Adrenal gland (tissue), 12 donors: ENCODE measurements around the gene AGBL4. TPM values are rescaled to one million over a fixed set of nuclear protein-coding genes. Genes with fewer than 3 reads are reported as not detected.

Source experiments
- DNase-seq, 7 donors: peaks; one replicate each; pipeline ENCODE4 v3.0.0-alpha.2; 2019 to 2020
- H3K27ac ChIP-seq, 5 donors: fragments of 200-600 bp; sonication (generic) in 4 of 5; 1 replicate in 3 of 5; 2 replicates in 2 of 5; pipeline versions ENCODE4 v1.5.1 to v1.8.0; 2016 to 2020; ENCODE audit warnings: mild to moderate bottlenecking in 1 of 5
- H3K27me3 ChIP-seq: fragments of 200-600 bp; 2 replicates; pipeline ENCODE4 v1.8.0; 2021
- H3K36me3 ChIP-seq, 2 donors: fragments of 200-600 bp; replicated peaks in 1 of 2; 1 replicate in 1 of 2; 2 replicates in 1 of 2; pipeline versions ENCODE4 v1.5.1 to v1.8.0; 2018 to 2022
- H3K4me1 ChIP-seq, 2 donors: fragments of 200-600 bp; replicated peaks in 1 of 2; 1 replicate in 1 of 2; 2 replicates in 1 of 2; pipeline versions ENCODE4 v1.5.1 to v1.8.0; 2018 to 2021
- H3K4me3 ChIP-seq, 4 donors: fragments of 200-600 bp; sonication (generic) in 3 of 4; one replicate each; pipeline ENCODE4 v1.5.1; 2016 to 2018
- H3K9me3 ChIP-seq, 3 donors: fragments of 200-600 bp; sonication (generic) in 1 of 3; replicated peaks in 1 of 3; 1 replicate in 2 of 3; 2 replicates in 1 of 3; pipeline versions ENCODE4 v1.5.1 to v1.8.0; 2016 to 2021
- CTCF ChIP-seq, 6 experiments: fragments of 450-650 bp in 4 of 6; fragments of 200-600 bp in 2 of 6; sonication (generic) in 1 of 6; IDR thresholded peaks; 1 replicate in 5 of 6; 2 replicates in 1 of 6; pipeline versions ENCODE4 v1.5.1 to v1.8.0; 2016 to 2021; ENCODE audit warnings: antibody characterized with exemption in 6 of 6, mild to moderate bottlenecking in 2 of 6, moderate library complexity in 1 of 6
- POLR2A ChIP-seq, 2 donors: fragments of 450-650 bp; IDR thresholded peaks; one replicate each; pipeline ENCODE4 v1.6.1; 2017; ENCODE audit warnings: antibody characterized with exemption in 2 of 2, mild to moderate bottlenecking in 2 of 2, moderate library complexity in 1 of 2
- WGBS, 4 donors: extraction: QIAGEN DNeasy Blood & Tissue Kit in 2 of 4; methylation state at CpG; one replicate each; pipeline versions ENCODE4 v1.1.5 to v1.1.7; 2013 to 2017; 5-methylcytosine and 5-hydroxymethylcytosine counted together
- intact Hi-C, 2 donors: fragments of 100-400 bp; cut with DNase I; formaldehyde crosslinking; loops; one replicate each; pipeline versions ENCODE4 v1.14.1 to v1.15.0; 2022 to 2023
- polyA plus RNA-seq, 3 donors: library from polyadenylated mRNA; stranded (reverse); fragments of 200-250 nt in 2 of 3; fragments of 350-450 nt in 1 of 3; fragmentation: Illumina TruSeq in 1 of 3; extraction: RNeasy Lipid Tissue Mini Kit (QIAGEN cat#74804) in 1 of 3; gene quantifications; one replicate each; pipeline ENCODE4 v1.2.3, GENCODE V29; 2013 to 2014
- total RNA-seq, 9 donors: library from RNA; depleted of rRNA in 4 of 9; stranded (reverse); fragments of >200 nt in 4 of 9; fragments of 120-200 nt in 1 of 9; fragmentation: NEBNext Ultra II Directional in 1 of 9; extraction: Animal tissue kit (Norgen Biotek cat#: 25700) in 1 of 9; gene quantifications; one replicate each; pipeline versions ENCODE4 v1.1.0 to v1.2.4, GENCODE V29; 2013 to 2023
- donor health status: healthy with polysubstance abuse.
- donor health status: Bipolar disorder and iron deficiency.
- donor health status: DM: yes; HTN: yes; CAD: no.
- donor health status: DM: no; HTN: no; CAD: no.
- donor health status: DM: no; HTN: no; CAD: no.
- donor health status: DM: yes; HTN: yes; CAD: no.

Gene AGBL4
- total and polyA plus RNA-seq, 12 donors = 0.10 to 1.9 (median 0.80) TPM; not detected in 2

DNA sequence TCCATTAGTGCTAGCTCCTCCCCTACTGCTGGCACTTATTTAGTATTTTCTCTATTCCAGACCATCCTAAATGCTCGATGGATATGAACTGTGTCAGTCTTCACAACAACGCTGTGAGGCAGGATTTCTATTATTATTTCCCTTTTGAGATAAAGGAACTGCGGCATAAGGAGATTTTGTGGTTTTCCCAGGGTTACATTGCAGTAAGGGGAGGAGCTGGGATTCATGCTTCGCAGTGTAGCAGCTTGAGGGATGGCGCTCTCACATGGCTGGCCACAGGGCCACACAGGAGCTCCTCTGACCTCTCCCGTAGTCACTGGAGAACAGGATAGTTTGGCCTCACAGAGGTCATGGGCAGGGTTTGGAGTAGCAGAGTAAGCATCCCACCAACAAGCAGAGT, 1364.0 kb downstream of the AGBL4 start:
- Histone ChIP-seq H3K4me3 (no peak overlapping the region), H3K36me3 (no peaks in the 10 kb centered on the region), H3K9me3 (no peaks in the 10 kb centered on the region), H3K4me1 (no peaks in the 10 kb centered on the region), H3K27ac (no peak overlapping the region), H3K27me3 (no peaks in the 10 kb centered on the region)
- TF ChIP-seq CTCF (IDR thresholded peaks at IDR 0.05) = no peak
- TF ChIP-seq POLR2A (IDR thresholded peaks at IDR 0.05) = no peak
- DNase-seq = no peak
- intact Hi-C loops = no loop called here
- WGBS, 4 donors = 70 to 81% (median 74%) methylated on average over 5 to 6 of the region's 6 CpGs

GRCh38 chr1:48657413-48657812, 1366.3 kb downstream of the AGBL4 start:
- Histone ChIP-seq H3K4me3 (no peak overlapping the region), H3K27ac (no peak overlapping the region), H3K27me3 (no peaks in the 10 kb centered on the region), H3K4me1 (no peaks in the 10 kb centered on the region), H3K9me3 (no peaks in the 10 kb centered on the region), H3K36me3 (no peaks in the 10 kb centered on the region)
- DNase-seq = no peak
- intact Hi-C loops = no loop called here
- 81 to 95% (median 86%) methylated on average over 4 of the region's 4 CpGs for WGBS, 4 donors
- TF ChIP-seq CTCF (IDR thresholded peaks at IDR 0.05) (no peak), POLR2A (IDR thresholded peaks at IDR 0.05) (no peak)

DNA sequence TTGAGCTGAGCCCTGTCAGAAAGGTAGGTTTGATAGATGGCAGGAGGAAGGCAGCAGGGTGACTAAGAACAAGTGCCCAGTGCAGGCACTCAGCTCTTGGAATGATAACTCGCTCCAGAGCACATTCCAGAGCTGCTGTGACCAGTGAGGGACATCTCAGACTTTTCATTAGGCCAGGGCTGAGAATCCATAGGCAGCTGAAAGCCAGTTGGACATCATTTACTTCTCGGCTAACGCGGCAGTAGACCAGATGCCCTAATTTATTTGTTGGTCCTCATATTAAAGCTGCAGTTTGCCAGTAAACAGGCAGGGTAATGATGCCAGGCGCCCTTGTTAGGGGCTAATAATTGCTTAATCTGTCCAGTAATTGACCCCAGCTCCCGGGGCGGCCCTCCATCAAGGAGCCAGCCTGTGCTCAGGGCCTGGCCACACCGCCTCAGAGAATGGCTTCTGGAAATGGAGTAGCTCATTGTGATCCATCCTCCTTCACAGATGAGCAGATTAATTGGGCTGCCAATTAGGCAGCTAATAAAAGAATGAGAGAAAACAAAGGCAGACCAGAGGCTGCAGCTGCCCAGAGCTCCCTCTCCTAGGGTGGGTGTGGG, 1369.0 kb downstream of the AGBL4 start:
- Histone ChIP-seq H3K27ac (no peak overlapping the region), H3K4me3 (no peak overlapping the region), H3K4me1 (no peaks in the 10 kb centered on the region), H3K27me3 (no peaks in the 10 kb centered on the region), H3K36me3 (no peaks in the 10 kb centered on the region), H3K9me3 (no peaks in the 10 kb centered on the region)
- peak in 2 of 7 donors; percentile 30 to 90 for DNase-seq
- WGBS, 4 donors = 83 to 93% (median 89%) methylated on average over 5 to 8 of the region's 8 CpGs
- TF ChIP-seq CTCF (IDR thresholded peaks at IDR 0.05) (no peak), POLR2A (IDR thresholded peaks at IDR 0.05) (no peak)
- intact Hi-C loops = no loop called here

DNA sequence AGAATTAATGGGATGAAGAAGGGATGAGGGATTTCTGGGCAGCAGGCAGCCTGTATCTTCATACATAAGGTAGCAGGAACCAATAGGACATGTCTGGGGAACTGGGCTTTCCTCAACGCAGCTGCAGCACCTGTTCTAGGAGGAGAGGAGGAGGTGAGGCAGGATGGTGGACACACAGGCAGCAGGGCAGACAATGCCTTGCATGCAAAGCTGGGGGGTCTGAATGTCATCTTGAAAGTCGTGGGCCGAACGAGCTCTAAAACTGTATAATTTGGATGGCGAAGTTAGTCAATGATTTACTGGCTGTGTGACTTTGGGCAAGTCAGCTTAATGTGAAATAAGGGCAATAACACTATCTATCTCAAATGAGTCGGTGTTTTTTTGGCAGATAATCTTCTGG, 1371.4 kb downstream of the AGBL4 start:
- no peaks in the 10 kb centered on the region for H3K9me3 ChIP-seq
- TF ChIP-seq POLR2A (IDR thresholded peaks at IDR 0.05) = no peak
- no peak for TF ChIP-seq CTCF (IDR thresholded peaks at IDR 0.05)
- DNase-seq = no peak
- 76 to 88% (median 81%) methylated on average over 6 of the region's 6 CpGs for WGBS, 4 donors
- H3K27ac ChIP-seq = no peak overlapping the region
- no peaks in the 10 kb centered on the region for H3K27me3 ChIP-seq
- no peaks in the 10 kb centered on the region for H3K4me1 ChIP-seq
- no peak overlapping the region for H3K4me3 ChIP-seq
- intact Hi-C loops = no loop called here
- H3K36me3 ChIP-seq = no peaks in the 10 kb centered on the region
